Fibroblast of skin of scalp (primary cell): Measurements from ENCODE around the gene FBLL1.
"Not testable (repeated sequence)": the region's sequence is repeated elsewhere in the genome, so short reads cannot be mapped to it uniquely, and the experiment has no call there.

ENCODE experiments used
- DNase-seq: peaks from one replicate; pipeline ENCODE4 v3.0.0-alpha.2; 2013

Gene FBLL1

DNA sequence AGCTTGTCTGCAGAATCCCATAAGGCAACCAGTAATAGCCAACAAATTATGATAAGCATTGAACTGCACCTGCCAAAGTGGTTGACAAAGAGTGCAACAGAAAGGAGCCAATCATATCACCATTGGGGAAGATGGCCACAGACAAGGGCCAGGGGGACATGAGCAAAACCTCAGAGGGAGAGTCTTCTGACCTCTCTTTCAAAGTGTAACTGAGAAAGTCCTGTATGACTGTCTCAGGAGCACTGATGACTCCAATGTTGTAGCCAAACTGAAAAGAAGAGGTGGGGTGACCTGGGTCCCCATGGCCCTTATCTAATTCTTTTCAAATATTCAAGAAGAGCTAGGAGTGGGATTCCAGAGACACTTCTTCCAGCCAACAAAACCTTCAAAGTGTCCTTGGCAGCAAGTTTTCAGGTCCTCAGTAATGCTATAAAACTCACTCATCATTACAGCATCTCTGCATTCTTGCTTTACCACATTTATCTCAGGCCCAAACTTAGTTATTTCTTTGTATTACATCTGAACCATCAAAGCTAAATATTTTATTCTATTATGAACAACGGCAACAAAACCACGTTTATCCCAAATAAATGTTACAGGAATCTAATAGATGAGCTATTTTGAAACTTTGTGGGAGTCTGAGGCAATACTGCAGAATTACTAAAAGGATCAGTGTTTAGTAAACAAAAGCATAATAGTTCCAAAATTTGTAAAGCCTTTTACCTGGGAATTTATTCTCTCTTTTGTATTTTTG, 24.4 kb downstream of the FBLL1 start:
- DNase-seq = no peak

GRCh38 chr5:168557389-168557788, 28.3 kb downstream of the FBLL1 start:
- no peak for DNase-seq

DNA sequence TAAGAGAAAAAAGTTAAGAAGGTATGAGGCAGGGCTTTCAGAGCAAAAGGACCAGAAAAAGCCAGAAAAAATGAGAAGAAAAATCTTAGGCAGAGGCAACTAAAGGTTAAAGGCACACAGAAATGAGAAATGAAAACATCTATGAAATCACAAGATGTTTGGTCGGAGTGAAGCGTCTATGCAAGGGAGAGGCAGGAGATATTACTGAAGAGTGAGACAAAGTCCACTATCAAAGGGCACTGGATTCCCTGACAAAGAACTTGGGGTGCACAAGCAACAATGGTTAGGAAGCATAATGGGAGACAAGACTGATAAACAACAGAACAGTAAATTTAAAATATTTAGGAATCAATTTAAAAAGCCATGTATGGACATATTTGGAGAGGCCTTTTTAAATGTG, 33.2 kb downstream of the FBLL1 start:
- DNase-seq = no peak

DNA sequence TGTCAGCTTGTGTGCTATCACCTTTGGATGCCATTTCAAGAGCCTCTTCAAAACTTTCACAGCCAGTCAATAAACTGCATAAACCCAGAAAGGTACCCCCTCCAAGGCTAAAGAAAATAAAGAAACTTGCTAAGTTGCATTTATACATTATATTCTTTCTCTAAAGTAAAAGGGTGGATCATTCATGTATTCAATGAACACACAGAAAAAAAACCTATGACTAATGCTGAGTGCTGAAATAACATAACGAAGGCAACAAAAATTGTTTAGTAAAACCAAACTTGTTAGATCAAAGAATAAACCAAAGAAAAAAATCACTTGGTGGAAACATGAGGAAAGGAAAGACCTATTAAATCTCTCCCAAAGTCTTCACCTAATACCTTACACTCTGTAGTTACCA, 34.9 kb downstream of the FBLL1 start:
- no peak for DNase-seq

DNA sequence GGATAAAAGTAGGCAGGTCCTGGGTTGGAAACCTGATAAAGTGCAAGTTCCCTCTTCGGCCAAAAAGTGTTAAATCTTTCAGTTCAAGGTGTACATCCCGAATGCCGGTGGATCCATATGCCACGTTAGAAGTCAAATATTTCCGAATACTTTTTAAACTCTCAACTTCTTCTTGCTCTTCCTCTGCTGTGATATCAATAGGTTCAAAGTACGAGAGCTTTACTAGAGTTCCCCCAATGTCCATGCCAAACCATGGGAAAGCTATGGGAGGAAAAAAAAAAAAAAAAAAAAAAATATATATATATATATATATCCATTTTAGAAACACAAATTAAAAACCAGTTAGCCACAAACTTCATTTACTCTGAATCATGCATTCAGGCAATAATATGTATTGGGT, 39.6 kb downstream of the FBLL1 start:
- no peak for DNase-seq

DNA sequence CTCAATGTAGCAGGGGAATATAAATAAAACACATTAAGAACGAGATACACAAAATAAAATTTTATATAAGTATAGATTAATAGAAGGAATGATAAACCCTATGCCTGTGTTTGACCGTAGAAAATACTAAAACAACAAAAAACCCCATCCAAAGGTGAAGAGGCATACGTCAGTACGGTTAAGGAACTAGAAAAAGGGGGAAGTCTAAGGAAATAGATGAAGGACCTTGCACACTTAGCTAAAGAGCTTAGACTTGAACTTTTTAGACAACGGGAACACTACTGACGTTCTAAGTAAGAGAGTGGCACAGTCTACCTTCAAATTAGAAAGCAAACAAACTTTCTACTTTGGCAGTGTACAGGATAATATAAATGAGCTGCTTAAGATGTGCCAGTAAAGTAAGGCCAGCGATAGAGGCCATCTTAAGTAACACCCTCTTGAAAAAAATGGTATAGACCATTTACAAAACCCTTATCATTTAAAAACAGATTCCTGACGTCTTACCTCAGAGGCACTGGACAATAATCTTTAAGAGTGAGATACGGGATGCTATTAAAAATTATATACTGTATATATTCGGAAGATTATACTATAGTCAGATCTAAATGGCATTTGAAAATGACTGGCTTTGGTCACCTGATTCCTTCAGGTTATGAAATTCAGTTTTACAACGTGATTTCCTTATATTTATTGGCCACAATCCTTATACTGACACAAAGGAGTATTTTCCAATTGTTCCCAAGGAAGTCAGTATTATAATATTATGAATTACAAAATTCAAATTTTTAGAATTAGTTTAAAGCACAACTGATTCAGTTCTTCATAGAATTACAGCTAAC, 41.6 kb downstream of the FBLL1 start:
- DNase-seq = no peak

- not testable (repeated sequence) for DNase-seq
Observed at GRCh38 chr5:168573663-168574062, 44.6 kb downstream of the FBLL1 start.

GRCh38 chr5:168574156-168574555, 45.1 kb downstream of the FBLL1 start:
- DNase-seq = not testable (repeated sequence)

- no peak for DNase-seq
Observed at GRCh38 chr5:168575391-168576372, 46.6 kb downstream of the FBLL1 start.

- DNase-seq = no peak
Observed at GRCh38 chr5:168578006-168578405, 48.9 kb downstream of the FBLL1 start.

GRCh38 chr5:168578538-168579487, 49.7 kb downstream of the FBLL1 start, which contains the start of gene PANK3:
PANK3 (minus strand) TSS chr5:168579368; CDS start chr5:168579283, 85 bp downstream.
- no peak for DNase-seq

GRCh38 chr5:168579488-168580226, 50.6 kb downstream of the FBLL1 start:
- peak; percentile 100 for DNase-seq

DNA sequence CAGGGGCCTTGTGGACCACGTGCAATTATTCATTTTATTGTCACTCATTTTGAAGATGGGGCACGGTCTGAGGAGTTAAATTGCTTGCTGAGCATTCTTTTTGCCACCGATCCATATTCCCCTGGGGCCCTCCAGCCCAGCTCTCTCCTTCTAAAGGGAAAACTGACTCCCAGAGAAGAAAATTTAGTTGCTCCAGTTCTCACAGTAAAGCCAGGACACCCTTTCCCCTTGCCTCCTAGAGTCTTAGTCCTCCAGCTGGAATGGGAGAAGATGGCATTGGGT, 51.1 kb downstream of the FBLL1 start:
- DNase-seq = peak; percentile 32
